Mesenchymal stem cell (in vitro differentiated cells and primary cell): ENCODE data around the gene FGF7.

ENCODE experiments used
- DNase-seq: peaks from one replicate; pipeline ENCODE4 v3.0.0-alpha.2; 2013
- H2AFZ ChIP-seq: one replicate; pipeline ENCODE4 v1.6.1; 2013; ENCODE audit warnings: low read depth, mild to moderate bottlenecking, control low read depth, inconsistent platforms, low read length, moderate library complexity
- H2AK5ac ChIP-seq: 2 replicates; pipeline ENCODE4 v1.6.1; 2013; ENCODE audit warnings: low read length, moderate library complexity, mild to moderate bottlenecking, inconsistent platforms; ENCODE audit not compliant: severe bottlenecking
- H2BK120ac ChIP-seq: one replicate; pipeline ENCODE4 v1.6.1; 2013; ENCODE audit warnings: low read depth, mild to moderate bottlenecking, inconsistent platforms, low read length, moderate library complexity
- H2BK12ac ChIP-seq, 2 experiments: one replicate each; pipeline ENCODE4 v1.6.1; 2013; ENCODE audit warnings: inconsistent platforms in 2 of 2, low read length in 2 of 2, mild to moderate bottlenecking in 2 of 2, moderate library complexity in 2 of 2, control low read depth in 1 of 2
- H2BK15ac ChIP-seq: one replicate; pipeline ENCODE4 v1.6.1; 2013; ENCODE audit warnings: mild to moderate bottlenecking, low read depth, inconsistent platforms; ENCODE audit not compliant: poor library complexity, severe bottlenecking
- H2BK5ac ChIP-seq: 2 replicates; pipeline ENCODE4 v1.6.1; 2013; ENCODE audit warnings: low read depth, mild to moderate bottlenecking, low read length, control low read depth, inconsistent platforms; ENCODE audit not compliant: poor library complexity, severe bottlenecking
- H3K14ac ChIP-seq, 2 experiments: one replicate each; pipeline ENCODE4 v1.6.1; 2013; ENCODE audit warnings: inconsistent platforms in 2 of 2, low read length in 2 of 2, control low read depth in 1 of 2, mild to moderate bottlenecking in 1 of 2, moderate library complexity in 1 of 2
- H3K18ac ChIP-seq, 2 experiments: one replicate each; pipeline ENCODE4 v1.6.1; 2013; ENCODE audit warnings: inconsistent platforms in 2 of 2, low read length in 2 of 2, control low read depth in 1 of 2, low read depth in 1 of 2, mild to moderate bottlenecking in 1 of 2
- H3K23ac ChIP-seq, 2 experiments: one replicate each; pipeline ENCODE4 v1.6.1; 2013; ENCODE audit warnings: inconsistent platforms in 2 of 2, low read length in 2 of 2, mild to moderate bottlenecking in 2 of 2, moderate library complexity in 2 of 2, control low read depth in 1 of 2
- H3K27ac ChIP-seq: 2 replicates; pipeline ENCODE4 v1.5.1; 2013; ENCODE audit warnings: mild to moderate bottlenecking, moderate library complexity, low read length, control low read depth, inconsistent platforms; ENCODE audit not compliant: poor library complexity, severe bottlenecking
- H3K27me3 ChIP-seq, 2 experiments: 2 replicates each; pipeline versions ENCODE4 v1.6.1 to v1.7.0; 2013; ENCODE audit warnings: low read length in 2 of 2, mild to moderate bottlenecking in 2 of 2, moderate library complexity in 2 of 2, control low read depth in 1 of 2, inconsistent platforms in 1 of 2; ENCODE audit not compliant: control insufficient read depth in 1 of 2, insufficient read depth in 1 of 2
- H3K36me3 ChIP-seq, 2 experiments: 2 replicates each; pipeline versions ENCODE4 v1.6.1 to v1.7.0; 2013; ENCODE audit warnings: low read length in 2 of 2, control low read depth in 1 of 2, inconsistent platforms in 1 of 2, low read depth in 1 of 2, mild to moderate bottlenecking in 1 of 2; ENCODE audit not compliant: insufficient read depth in 2 of 2, control insufficient read depth in 1 of 2
- H3K4ac ChIP-seq, 2 experiments: one replicate each; pipeline ENCODE4 v1.6.1; 2013; ENCODE audit warnings: inconsistent platforms in 2 of 2, low read length in 2 of 2, mild to moderate bottlenecking in 2 of 2, moderate library complexity in 2 of 2, control low read depth in 1 of 2, low read depth in 1 of 2
- H3K4me1 ChIP-seq: 2 replicates; pipeline ENCODE4 v1.6.1; 2013; ENCODE audit warnings: low read depth, low read length, control low read depth; ENCODE audit not compliant: control insufficient read depth, insufficient read depth
- H3K4me2 ChIP-seq: 2 replicates; pipeline ENCODE4 v1.6.1; 2013; ENCODE audit warnings: low read length, mild to moderate bottlenecking, inconsistent platforms; ENCODE audit not compliant: poor library complexity, severe bottlenecking
- H3K4me3 ChIP-seq, 2 experiments: 2 replicates each; pipeline versions ENCODE4 v1.5.1 to v1.7.0; 2013; ENCODE audit warnings: low read length in 2 of 2, mild to moderate bottlenecking in 2 of 2, control low read depth in 1 of 2, low read depth in 1 of 2; ENCODE audit not compliant: insufficient read depth in 1 of 2
- H3K79me1 ChIP-seq: replicated peaks from 2 replicates; pipeline ENCODE4 v1.6.1; 2013; ENCODE audit warnings: mild to moderate bottlenecking, control low read depth, low read length, inconsistent platforms; ENCODE audit not compliant: poor library complexity, severe bottlenecking
- H3K9ac ChIP-seq: 2 replicates; pipeline ENCODE4 v1.7.0; 2013; ENCODE audit warnings: mild to moderate bottlenecking, low read length, moderate library complexity
- H3K9me3 ChIP-seq: 2 replicates; pipeline ENCODE4 v1.7.0; 2013; ENCODE audit warnings: mild to moderate bottlenecking, low read length; ENCODE audit not compliant: control insufficient read depth
- H4K8ac ChIP-seq: one replicate; pipeline ENCODE4 v1.6.1; 2013; ENCODE audit warnings: inconsistent platforms, mild to moderate bottlenecking, low read length, moderate library complexity
- H4K91ac ChIP-seq: one replicate; pipeline ENCODE4 v1.6.1; 2013; ENCODE audit warnings: mild to moderate bottlenecking, low read length, inconsistent platforms
- WGBS: methylation state at CpG from one replicate; pipeline ENCODE4 v1.1.7; 2013; ENCODE audit warnings: mixed read lengths; 5-methylcytosine and 5-hydroxymethylcytosine counted together

Gene FGF7

GRCh38 chr15:49418811-49419210 is 4.2 kb upstream of the FGF7 start:
- Histone ChIP-seq H3K4me2 (no peak overlapping the region), H2AFZ (no peak overlapping the region), H4K8ac (no peak overlapping the region), H3K18ac (no peak overlapping the region), H3K36me3 (peaks cover 0 to under 1% of the 10 kb centered on the region in 2 experiments), H2AK5ac (no peak overlapping the region), H3K79me1 (no peaks in the 10 kb centered on the region), H3K4me1 (no peaks in the 10 kb centered on the region), H2BK12ac (peak overlapping the region in 1 of 2 experiments; percentile 10), H4K91ac (no peak overlapping the region), H2BK15ac (no peak overlapping the region), H3K27ac (no peak overlapping the region), H2BK120ac (no peak overlapping the region), H3K4me3 (no peak overlapping the region), H3K14ac (no peak overlapping the region), H3K9me3 (no peaks in the 10 kb centered on the region), H2BK5ac (no peak overlapping the region), H3K27me3 (no peaks in the 10 kb centered on the region), H3K4ac (no peak overlapping the region), H3K9ac (no peak overlapping the region), H3K23ac (no peak overlapping the region)
- no peak for DNase-seq
- no CpG with 5 or more reads among the region's 1 CpG for WGBS

DNA sequence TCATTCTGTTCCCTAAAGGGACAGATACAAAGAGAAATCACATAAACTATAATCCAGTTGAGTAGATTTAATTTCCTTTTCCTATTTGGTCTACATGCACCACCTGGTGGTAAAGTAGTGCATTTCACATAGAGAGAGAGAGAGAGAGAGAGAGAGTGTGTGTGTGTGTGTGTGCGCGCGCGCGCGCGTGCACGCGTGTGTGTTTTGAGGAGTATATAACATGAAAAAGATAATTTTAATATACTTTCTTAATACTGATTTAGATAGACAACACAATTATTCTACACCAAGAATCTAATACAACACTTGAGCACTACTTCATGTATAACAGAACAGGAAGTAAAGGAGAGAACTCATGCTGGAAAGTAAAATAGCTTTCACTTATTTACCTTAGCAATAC is 1.1 kb upstream of the FGF7 start:
- Histone ChIP-seq H3K4me3 (peak overlapping the region in 1 of 2 experiments; percentile 84), H2BK12ac (no peak overlapping the region), H3K4me1 (no peaks in the 10 kb centered on the region), H4K91ac (no peak overlapping the region), H3K79me1 (no peaks in the 10 kb centered on the region), H3K36me3 (peaks cover 0 to 30% of the 10 kb centered on the region in 2 experiments), H3K27ac (no peak overlapping the region), H3K9ac (peak overlapping the region; percentile 100), H2BK15ac (no peak overlapping the region), H3K4me2 (no peak overlapping the region), H3K18ac (no peak overlapping the region), H4K8ac (no peak overlapping the region), H2AFZ (no peak overlapping the region), H3K14ac (no peak overlapping the region), H3K27me3 (no peaks in the 10 kb centered on the region), H3K4ac (no peak overlapping the region), H3K23ac (no peak overlapping the region), H2BK120ac (no peak overlapping the region), H2AK5ac (no peak overlapping the region), H2BK5ac (no peak overlapping the region), H3K9me3 (no peaks in the 10 kb centered on the region)
- peak; percentile 54 for DNase-seq
- WGBS = no CpG with 5 or more reads among the region's 9 CpGs

DNA sequence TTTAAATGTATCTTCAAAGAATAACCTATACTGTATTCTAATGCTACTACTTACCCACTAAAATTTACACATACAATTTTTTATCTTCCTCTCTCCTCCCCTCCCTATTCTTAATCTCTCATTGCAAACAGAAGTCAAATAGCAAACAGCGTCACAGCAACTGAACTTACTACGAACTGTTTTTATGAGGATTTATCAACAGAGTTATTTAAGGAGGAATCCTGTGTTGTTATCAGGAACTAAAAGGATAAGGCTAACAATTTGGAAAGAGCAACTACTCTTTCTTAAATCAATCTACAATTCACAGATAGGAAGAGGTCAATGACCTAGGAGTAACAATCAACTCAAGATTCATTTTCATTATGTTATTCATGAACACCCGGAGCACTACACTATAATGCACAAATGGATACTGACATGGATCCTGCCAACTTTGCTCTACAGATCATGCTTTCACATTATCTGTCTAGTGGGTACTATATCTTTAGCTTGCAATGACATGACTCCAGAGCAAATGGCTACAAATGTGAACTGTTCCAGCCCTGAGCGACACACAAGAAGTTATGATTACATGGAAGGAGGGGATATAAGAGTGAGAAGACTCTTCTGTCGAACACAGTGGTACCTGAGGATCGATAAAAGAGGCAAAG is 984 bp downstream of the FGF7 start:
- no peak overlapping the region for H3K4me2 ChIP-seq
- H4K8ac ChIP-seq = no peak overlapping the region
- H3K27me3 ChIP-seq = no peaks in the 10 kb centered on the region
- peaks cover 0 to 50% of the 10 kb centered on the region in 2 experiments for H3K36me3 ChIP-seq
- H2BK15ac ChIP-seq = no peak overlapping the region
- no peak overlapping the region for H4K91ac ChIP-seq
- H3K27ac ChIP-seq = no peak overlapping the region
- H2BK5ac ChIP-seq = no peak overlapping the region
- H3K14ac ChIP-seq = no peak overlapping the region
- H3K18ac ChIP-seq = no peak overlapping the region
- no peak for DNase-seq
- H3K79me1 ChIP-seq = no peaks in the 10 kb centered on the region
- peak overlapping the region in 1 of 2 experiments; percentile 84 for H3K4me3 ChIP-seq
- H2BK120ac ChIP-seq = no peak overlapping the region
- no peak overlapping the region for H3K23ac ChIP-seq
- H3K9me3 ChIP-seq = no peaks in the 10 kb centered on the region
- peak overlapping the region; percentile 42 to 77 for H2BK12ac ChIP-seq
- H2AFZ ChIP-seq = no peak overlapping the region
- H3K4ac ChIP-seq = no peak overlapping the region
- H2AK5ac ChIP-seq = no peak overlapping the region
- WGBS = 79% methylated on average over 4 of the region's 6 CpGs
- peak overlapping the region; percentile 100 for H3K9ac ChIP-seq
- H3K4me1 ChIP-seq = no peaks in the 10 kb centered on the region

DNA sequence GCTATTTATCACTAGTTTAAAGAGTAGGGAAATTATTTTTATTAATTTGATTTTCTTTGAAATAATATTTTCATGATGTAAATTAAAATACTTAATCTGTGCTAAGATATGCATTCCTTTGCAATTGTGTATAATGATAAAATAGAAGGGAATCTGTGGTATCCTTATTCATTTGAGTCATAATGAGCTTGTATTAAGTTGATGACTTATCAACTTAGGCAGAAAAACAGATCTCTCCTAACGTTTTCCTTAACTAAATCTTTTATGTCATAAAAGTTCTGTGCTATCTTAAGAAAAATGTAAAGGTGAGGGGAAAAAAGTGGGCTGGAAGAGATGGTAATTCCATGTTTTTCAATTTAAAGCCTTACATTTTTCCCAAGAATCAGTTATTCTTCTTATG is 1.9 kb downstream of the FGF7 start:
- peak overlapping the region; percentile 100 for H3K9ac ChIP-seq
- no peak overlapping the region for H2BK15ac ChIP-seq
- no peak overlapping the region for H3K18ac ChIP-seq
- H3K27me3 ChIP-seq = no peaks in the 10 kb centered on the region
- no peak overlapping the region for H3K23ac ChIP-seq
- no peaks in the 10 kb centered on the region for H3K9me3 ChIP-seq
- DNase-seq = no peak
- H3K4me1 ChIP-seq = no peaks in the 10 kb centered on the region
- no peak overlapping the region for H4K91ac ChIP-seq
- H2AK5ac ChIP-seq = no peak overlapping the region
- no peak overlapping the region for H2BK5ac ChIP-seq
- no peak overlapping the region for H3K4ac ChIP-seq
- no peak overlapping the region for H4K8ac ChIP-seq
- H3K27ac ChIP-seq = no peak overlapping the region
- H3K4me2 ChIP-seq = no peak overlapping the region
- H2AFZ ChIP-seq = no peak overlapping the region
- H2BK120ac ChIP-seq = no peak overlapping the region
- H3K36me3 ChIP-seq = peaks cover 0 to 59% of the 10 kb centered on the region in 2 experiments
- H2BK12ac ChIP-seq = no peak overlapping the region
- peak overlapping the region in 1 of 2 experiments; percentile 84 for H3K4me3 ChIP-seq
- WGBS = no CpG with 5 or more reads among the region's 1 CpG
- no peaks in the 10 kb centered on the region for H3K79me1 ChIP-seq
- no peak overlapping the region for H3K14ac ChIP-seq
